Thyroid gland (tissue), 4 donors: Measurements from ENCODE around the gene KATNAL1.

Source experiments
- CTCF ChIP-seq, 6 experiments: fragments of 200-600 bp in 3 of 6; fragments of 450-650 bp in 3 of 6; sonication (generic) in 3 of 6; IDR thresholded peaks; one replicate each; pipeline ENCODE4 v1.5.1; 2016 to 2019; ENCODE audit warnings: antibody characterized with exemption in 6 of 6, mild to moderate bottlenecking in 2 of 6, inconsistent platforms in 1 of 6, moderate library complexity in 1 of 6
- POLR2A ChIP-seq, 2 donors: fragments of 450-650 bp; IDR thresholded peaks; one replicate each; pipeline ENCODE4 v1.6.1; 2017; ENCODE audit warnings: antibody characterized with exemption in 2 of 2, mild to moderate bottlenecking in 2 of 2, moderate library complexity in 1 of 2

- TF ChIP-seq CTCF (IDR thresholded peaks at IDR 0.05) = no peak
- no peak for TF ChIP-seq POLR2A (IDR thresholded peaks at IDR 0.05)
Measured at GRCh38 chr13:30240608-30241007, 66.7 kb downstream of the KATNAL1 start.
